ENCODE results near the gene CDK5.

Gene CDK5

DNA sequence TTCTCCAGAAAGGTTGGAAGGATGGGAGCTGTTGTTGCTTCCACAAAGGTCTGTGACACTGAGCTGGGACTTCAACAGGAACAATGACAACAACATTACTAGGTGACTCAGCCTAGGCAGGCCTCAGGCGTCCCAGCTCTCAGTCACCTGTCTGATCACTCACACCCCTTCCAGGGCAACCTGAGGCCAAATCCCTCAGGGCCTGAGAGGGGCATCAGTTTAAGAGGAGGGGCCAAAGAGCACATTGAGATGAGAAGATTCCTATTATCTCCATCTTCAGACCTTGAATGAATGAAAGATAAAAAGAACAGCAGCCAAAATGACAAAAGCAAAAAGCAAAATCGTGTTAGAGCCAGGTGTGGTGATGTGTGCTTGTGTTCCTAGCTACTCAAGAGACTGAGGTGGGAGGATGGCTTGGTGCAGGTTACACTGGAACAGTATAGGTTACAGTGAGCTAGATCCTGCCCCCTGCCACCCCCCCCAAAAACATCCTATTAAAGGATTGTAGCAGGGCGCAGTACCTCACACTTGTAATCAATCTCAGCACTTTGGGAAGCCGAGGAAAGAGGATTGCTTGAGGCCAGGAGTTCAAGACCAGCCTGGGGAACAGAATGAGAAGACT, 33.2 kb downstream of the CDK5 start, which contains the start of gene ATG9B:
ATG9B (minus strand) TSS at position 60 of the 622 bp plus-strand sequence. CDS start 71 bp downstream, outside the sequence.
- peaks cover 6 to 22% of the 10 kb centered on the region in 2 donors for H3K4me1 ChIP-seq (ENCODE audit: control insufficient read depth in 1 of 2, insufficient read depth in 2 of 2, low read length in 2 of 2)
- no peaks in the 10 kb centered on the region for H3K36me3 ChIP-seq (ENCODE audit: control insufficient read depth in 1 of 2, insufficient read depth in 2 of 2, low read length in 2 of 2)
- no peak within 1 kb of the TSS for H3K4me3 ChIP-seq (ENCODE audit: low read depth in 1 of 2, low read length in 2 of 2)
- no peaks in the 10 kb centered on the region for H3K9me3 ChIP-seq (ENCODE audit: control insufficient read depth in 1 of 2, low read length in 2 of 2)
- no peak within 1 kb of the TSS for H3K27ac ChIP-seq (ENCODE audit: low read depth, low read length)
- H3K27me3 ChIP-seq (ENCODE audit: control insufficient read depth in 1 of 2, insufficient read depth in 2 of 2, low read length in 2 of 2) = peaks cover 12 to 14% of the 10 kb centered on the region in 2 donors
- H3K9ac ChIP-seq (ENCODE audit: low read depth in 1 of 2, low read length in 2 of 2) = no peak within 1 kb of the TSS

DNA sequence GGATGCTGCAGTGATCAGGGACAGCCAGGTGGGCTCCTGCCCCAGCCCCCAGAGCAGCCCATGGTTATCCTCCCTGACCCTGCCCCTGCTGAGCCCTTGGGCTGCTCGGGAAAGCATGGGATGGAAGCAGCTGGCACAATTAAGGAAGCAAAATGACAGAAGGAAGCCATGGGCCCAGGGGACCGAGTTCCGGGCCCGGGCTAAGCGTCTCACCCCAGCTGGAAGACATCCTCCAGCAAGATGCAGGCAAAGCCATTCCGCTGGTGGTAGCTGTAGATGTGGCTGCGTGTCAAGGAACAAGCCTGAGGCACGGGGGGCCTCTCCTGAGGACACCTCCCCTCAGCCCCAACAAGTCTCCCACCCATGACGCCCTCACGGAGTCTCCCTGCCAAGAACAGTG, 34.5 kb downstream of the CDK5 start:
- Histone ChIP-seq H3K9me3 (ENCODE audit: control insufficient read depth in 1 of 2, low read length in 2 of 2) (no peaks in the 10 kb centered on the region), H3K4me1 (ENCODE audit: control insufficient read depth in 1 of 2, insufficient read depth in 2 of 2, low read length in 2 of 2) (peaks cover 12 to 25% of the 10 kb centered on the region in 2 donors), H3K27ac (ENCODE audit: low read depth, low read length) (no peak overlapping the region), H3K9ac (ENCODE audit: low read depth in 1 of 2, low read length in 2 of 2) (no peak overlapping the region), H3K27me3 (ENCODE audit: control insufficient read depth in 1 of 2, insufficient read depth in 2 of 2, low read length in 2 of 2) (peaks cover 23 to 26% of the 10 kb centered on the region in 2 donors), H3K36me3 (ENCODE audit: control insufficient read depth in 1 of 2, insufficient read depth in 2 of 2, low read length in 2 of 2) (no peaks in the 10 kb centered on the region), H3K4me3 (ENCODE audit: low read depth in 1 of 2, low read length in 2 of 2) (no peak overlapping the region)

DNA sequence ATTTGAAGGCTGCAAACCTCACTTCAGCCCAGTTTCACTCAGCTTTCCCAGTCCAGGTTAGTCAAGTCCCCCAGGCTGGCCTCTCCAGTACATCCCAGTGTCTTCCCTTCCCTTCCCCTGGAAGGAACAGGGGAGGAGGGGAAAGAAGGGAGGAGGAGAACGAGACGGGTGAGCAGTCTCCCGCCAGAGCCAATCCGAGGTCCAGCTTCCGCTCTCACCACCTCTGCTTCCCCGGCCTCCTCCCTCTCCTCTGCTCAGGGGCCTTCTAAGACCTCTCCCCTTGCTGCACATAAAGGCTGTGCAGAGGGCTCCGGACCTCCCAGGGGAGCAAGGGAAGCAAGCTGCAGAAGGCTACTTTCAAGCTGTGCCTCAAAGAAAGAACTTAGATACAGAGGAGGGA, 37.5 kb downstream of the CDK5 start:
- peaks cover 24 to 31% of the 10 kb centered on the region in 2 donors for H3K27me3 ChIP-seq (ENCODE audit: control insufficient read depth in 1 of 2, insufficient read depth in 2 of 2, low read length in 2 of 2)
- H3K9ac ChIP-seq (ENCODE audit: low read depth in 1 of 2, low read length in 2 of 2) = no peak overlapping the region
- H3K4me3 ChIP-seq (ENCODE audit: low read depth in 1 of 2, low read length in 2 of 2) = no peak overlapping the region
- no peaks in the 10 kb centered on the region for H3K36me3 ChIP-seq (ENCODE audit: control insufficient read depth in 1 of 2, insufficient read depth in 2 of 2, low read length in 2 of 2)
- no peak overlapping the region for H3K27ac ChIP-seq (ENCODE audit: low read depth, low read length)
- H3K9me3 ChIP-seq (ENCODE audit: control insufficient read depth in 1 of 2, low read length in 2 of 2) = no peaks in the 10 kb centered on the region
- peaks cover 11 to 18% of the 10 kb centered on the region in 2 donors for H3K4me1 ChIP-seq (ENCODE audit: control insufficient read depth in 1 of 2, insufficient read depth in 2 of 2, low read length in 2 of 2)

DNA sequence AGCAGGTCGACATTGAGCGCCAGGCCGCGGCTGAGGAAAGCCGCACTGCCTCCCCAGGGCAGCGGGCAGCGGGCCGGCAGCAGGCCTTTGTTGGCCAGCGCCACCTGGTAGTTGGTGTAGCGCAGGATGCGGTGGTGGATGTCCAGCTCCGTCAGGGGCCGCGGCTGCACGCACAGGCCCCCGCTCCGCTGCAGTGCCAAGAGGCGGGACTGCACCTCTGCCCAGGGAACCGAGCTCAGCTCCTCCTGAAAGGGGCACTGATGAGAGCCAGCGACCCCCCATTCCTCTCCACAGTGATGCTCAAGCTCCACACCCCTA, 38.6 kb downstream of the CDK5 start:
- Histone ChIP-seq H3K4me3 (ENCODE audit: low read depth in 1 of 2, low read length in 2 of 2) (peak overlapping the region in 1 of 2 donors; percentile 32), H3K27ac (ENCODE audit: low read depth, low read length) (no peak overlapping the region), H3K9ac (ENCODE audit: low read depth in 1 of 2, low read length in 2 of 2) (no peak overlapping the region), H3K4me1 (ENCODE audit: control insufficient read depth in 1 of 2, insufficient read depth in 2 of 2, low read length in 2 of 2) (peaks cover 11 to 20% of the 10 kb centered on the region in 2 donors), H3K27me3 (ENCODE audit: control insufficient read depth in 1 of 2, insufficient read depth in 2 of 2, low read length in 2 of 2) (peaks cover 24 to 31% of the 10 kb centered on the region in 2 donors), H3K36me3 (ENCODE audit: control insufficient read depth in 1 of 2, insufficient read depth in 2 of 2, low read length in 2 of 2) (no peaks in the 10 kb centered on the region), H3K9me3 (ENCODE audit: control insufficient read depth in 1 of 2, low read length in 2 of 2) (no peaks in the 10 kb centered on the region)

DNA sequence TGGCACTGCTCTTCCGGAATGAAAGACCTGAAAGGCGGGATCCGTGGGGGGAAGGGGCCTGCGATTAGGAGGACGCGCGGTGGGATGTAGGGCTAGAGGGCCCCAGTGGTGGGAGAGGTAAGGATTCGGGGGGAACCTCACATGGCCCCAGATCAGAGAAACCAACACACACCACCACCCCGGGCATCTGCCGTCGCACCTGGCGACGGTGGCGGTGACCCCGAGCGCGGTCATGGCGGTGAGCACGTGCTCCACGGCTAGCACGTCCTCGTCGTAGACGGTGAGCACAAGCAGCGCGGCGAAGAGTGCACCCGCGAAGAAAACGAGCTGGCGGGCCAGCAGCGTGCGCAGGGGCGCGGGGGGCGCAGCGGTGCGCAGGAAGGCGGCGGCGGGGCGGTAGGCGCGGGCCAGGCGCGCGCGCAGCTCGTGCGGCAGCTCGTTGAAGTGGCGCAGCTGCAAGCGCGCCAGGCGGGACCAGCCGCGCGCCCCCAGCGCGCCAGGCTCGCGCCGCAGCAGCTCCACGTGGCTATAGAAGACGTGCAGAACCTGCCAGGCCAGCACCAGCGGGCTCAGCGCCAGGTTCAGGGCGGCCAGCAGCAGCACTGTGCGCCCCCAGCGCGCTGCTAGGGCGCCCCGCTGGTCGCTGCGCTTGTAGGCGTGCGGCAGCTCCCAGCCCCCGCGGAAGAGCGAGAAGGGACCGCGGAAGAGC, 39.1 kb downstream of the CDK5 start:
- no peaks in the 10 kb centered on the region for H3K36me3 ChIP-seq (ENCODE audit: control insufficient read depth in 1 of 2, insufficient read depth in 2 of 2, low read length in 2 of 2)
- H3K27ac ChIP-seq (ENCODE audit: low read depth, low read length) = no peak overlapping the region
- no peak overlapping the region for H3K9ac ChIP-seq (ENCODE audit: low read depth in 1 of 2, low read length in 2 of 2)
- H3K9me3 ChIP-seq (ENCODE audit: control insufficient read depth in 1 of 2, low read length in 2 of 2) = no peaks in the 10 kb centered on the region
- peaks cover 24 to 31% of the 10 kb centered on the region in 2 donors for H3K27me3 ChIP-seq (ENCODE audit: control insufficient read depth in 1 of 2, insufficient read depth in 2 of 2, low read length in 2 of 2)
- peaks cover 11 to 25% of the 10 kb centered on the region in 2 donors for H3K4me1 ChIP-seq (ENCODE audit: control insufficient read depth in 1 of 2, insufficient read depth in 2 of 2, low read length in 2 of 2)
- H3K4me3 ChIP-seq (ENCODE audit: low read depth in 1 of 2, low read length in 2 of 2) = peak overlapping the region in 1 of 2 donors; percentile 51

DNA sequence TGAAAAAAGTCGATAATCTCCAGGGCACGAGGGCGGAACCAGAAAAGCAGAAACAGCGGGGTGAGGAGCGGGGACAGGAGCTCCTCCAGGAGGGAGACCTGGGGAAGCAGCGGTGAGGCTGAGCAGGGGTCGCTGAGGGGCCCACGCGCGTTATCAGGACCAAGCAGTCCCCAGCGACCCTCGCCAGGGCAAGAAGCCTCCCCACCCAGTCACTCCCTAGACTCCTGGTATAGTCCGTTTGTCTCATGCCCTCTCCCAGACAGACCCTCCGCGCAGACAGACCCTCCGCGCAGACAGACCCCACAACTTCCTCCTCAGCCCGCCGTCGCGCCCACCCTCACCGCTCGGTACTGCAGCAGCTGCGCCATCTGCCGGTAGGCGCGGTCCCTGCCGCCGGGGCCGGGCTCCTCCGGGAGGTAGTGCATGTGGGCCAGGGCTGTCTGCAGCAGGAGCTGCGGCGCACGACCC, 39.7 kb downstream of the CDK5 start:
- H3K4me3 ChIP-seq (ENCODE audit: low read depth in 1 of 2, low read length in 2 of 2) = peak overlapping the region in 1 of 2 donors; percentile 51
- H3K9ac ChIP-seq (ENCODE audit: low read depth in 1 of 2, low read length in 2 of 2) = no peak overlapping the region
- H3K27me3 ChIP-seq (ENCODE audit: control insufficient read depth in 1 of 2, insufficient read depth in 2 of 2, low read length in 2 of 2) = peaks cover 24 to 31% of the 10 kb centered on the region in 2 donors
- no peaks in the 10 kb centered on the region for H3K36me3 ChIP-seq (ENCODE audit: control insufficient read depth in 1 of 2, insufficient read depth in 2 of 2, low read length in 2 of 2)
- H3K27ac ChIP-seq (ENCODE audit: low read depth, low read length) = no peak overlapping the region
- H3K4me1 ChIP-seq (ENCODE audit: control insufficient read depth in 1 of 2, insufficient read depth in 2 of 2, low read length in 2 of 2) = peaks cover 14 to 29% of the 10 kb centered on the region in 2 donors
- no peaks in the 10 kb centered on the region for H3K9me3 ChIP-seq (ENCODE audit: control insufficient read depth in 1 of 2, low read length in 2 of 2)

DNA sequence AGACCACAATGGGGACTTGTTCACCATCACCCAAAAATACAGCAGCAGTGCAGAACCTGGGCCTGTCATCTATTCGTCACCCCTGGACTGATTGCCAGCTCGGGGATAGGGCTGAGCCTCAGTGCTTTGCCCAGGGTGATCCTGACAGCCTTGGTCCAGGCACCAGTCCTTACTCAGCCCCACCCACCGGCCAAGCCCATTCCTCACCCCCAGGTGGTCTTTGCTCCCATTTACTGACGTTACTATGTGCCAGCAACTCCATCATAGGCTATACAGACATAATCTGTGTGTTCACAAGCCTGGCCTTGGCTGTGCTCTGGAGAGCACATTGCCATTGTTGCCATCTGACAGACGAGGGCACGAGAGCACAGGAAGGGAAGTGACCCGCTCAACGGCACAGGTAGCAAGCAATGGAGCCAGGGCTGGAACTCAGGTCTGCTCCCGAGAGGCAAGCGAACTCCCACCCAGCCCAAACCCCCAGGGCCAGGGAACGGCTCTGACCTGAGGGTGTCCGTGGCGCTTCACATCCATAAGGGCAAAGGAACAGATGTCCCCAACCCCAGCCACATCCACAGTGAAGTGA, 40.2 kb downstream of the CDK5 start:
- H3K27me3 ChIP-seq (ENCODE audit: control insufficient read depth in 1 of 2, insufficient read depth in 2 of 2, low read length in 2 of 2) = peaks cover 24 to 31% of the 10 kb centered on the region in 2 donors
- H3K27ac ChIP-seq (ENCODE audit: low read depth, low read length) = no peak overlapping the region
- H3K4me1 ChIP-seq (ENCODE audit: control insufficient read depth in 1 of 2, insufficient read depth in 2 of 2, low read length in 2 of 2) = peaks cover 19 to 34% of the 10 kb centered on the region in 2 donors
- no peaks in the 10 kb centered on the region for H3K36me3 ChIP-seq (ENCODE audit: control insufficient read depth in 1 of 2, insufficient read depth in 2 of 2, low read length in 2 of 2)
- peak overlapping the region in 1 of 2 donors; percentile 51 for H3K4me3 ChIP-seq (ENCODE audit: low read depth in 1 of 2, low read length in 2 of 2)
- no peak overlapping the region for H3K9ac ChIP-seq (ENCODE audit: low read depth in 1 of 2, low read length in 2 of 2)
- no peaks in the 10 kb centered on the region for H3K9me3 ChIP-seq (ENCODE audit: control insufficient read depth in 1 of 2, low read length in 2 of 2)

DNA sequence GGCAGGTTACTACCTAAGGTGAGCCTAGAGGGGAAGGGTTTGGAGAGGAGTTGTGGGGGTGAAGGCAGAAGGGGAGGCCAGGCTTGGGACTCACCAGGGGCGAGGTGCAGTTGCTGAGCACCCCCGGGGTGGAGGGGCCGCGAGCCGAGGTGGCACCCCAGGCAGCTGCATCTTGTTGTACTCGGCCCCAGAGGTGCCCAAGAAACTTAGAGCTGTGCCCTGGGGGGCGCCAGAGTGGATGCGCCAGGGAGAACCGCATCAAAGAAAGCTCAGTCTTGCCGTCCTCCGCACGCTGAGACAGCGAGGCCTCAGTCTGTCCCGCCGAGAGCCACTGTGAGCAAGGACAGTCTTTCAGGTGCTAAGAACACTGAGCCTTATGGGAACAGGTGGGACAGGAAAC, 40.8 kb downstream of the CDK5 start:
- H3K27ac ChIP-seq (ENCODE audit: low read depth, low read length) = no peak overlapping the region
- peaks cover 22 to 39% of the 10 kb centered on the region in 2 donors for H3K4me1 ChIP-seq (ENCODE audit: control insufficient read depth in 1 of 2, insufficient read depth in 2 of 2, low read length in 2 of 2)
- peaks cover 24 to 31% of the 10 kb centered on the region in 2 donors for H3K27me3 ChIP-seq (ENCODE audit: control insufficient read depth in 1 of 2, insufficient read depth in 2 of 2, low read length in 2 of 2)
- H3K9ac ChIP-seq (ENCODE audit: low read depth in 1 of 2, low read length in 2 of 2) = no peak overlapping the region
- H3K4me3 ChIP-seq (ENCODE audit: low read depth in 1 of 2, low read length in 2 of 2) = no peak overlapping the region
- no peaks in the 10 kb centered on the region for H3K36me3 ChIP-seq (ENCODE audit: control insufficient read depth in 1 of 2, insufficient read depth in 2 of 2, low read length in 2 of 2)
- H3K9me3 ChIP-seq (ENCODE audit: control insufficient read depth in 1 of 2, low read length in 2 of 2) = no peaks in the 10 kb centered on the region

DNA sequence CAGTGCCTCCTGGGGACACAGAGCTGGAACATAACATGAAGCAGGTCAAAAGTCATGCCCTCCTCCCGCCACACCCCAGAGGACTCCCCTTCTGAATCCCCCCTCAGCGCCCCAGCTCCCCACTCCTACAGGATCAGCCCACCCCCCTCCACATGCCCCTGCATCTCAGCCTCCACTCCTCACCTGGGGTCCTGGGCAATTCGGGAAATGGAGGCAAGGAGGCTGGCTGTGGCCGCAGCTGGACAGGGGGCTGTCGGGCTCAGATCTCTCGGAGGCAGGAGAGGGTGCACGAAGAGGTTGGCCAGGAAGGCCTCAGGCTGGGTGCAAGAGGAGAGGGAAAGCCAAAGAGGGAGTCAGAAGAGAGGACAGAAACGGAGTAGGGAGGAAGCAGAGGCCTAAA, 41.2 kb downstream of the CDK5 start:
- Histone ChIP-seq H3K36me3 (ENCODE audit: control insufficient read depth in 1 of 2, insufficient read depth in 2 of 2, low read length in 2 of 2) (no peaks in the 10 kb centered on the region), H3K27me3 (ENCODE audit: control insufficient read depth in 1 of 2, insufficient read depth in 2 of 2, low read length in 2 of 2) (peaks cover 24 to 31% of the 10 kb centered on the region in 2 donors), H3K4me3 (ENCODE audit: low read depth in 1 of 2, low read length in 2 of 2) (no peak overlapping the region), H3K9me3 (ENCODE audit: control insufficient read depth in 1 of 2, low read length in 2 of 2) (no peaks in the 10 kb centered on the region), H3K27ac (ENCODE audit: low read depth, low read length) (no peak overlapping the region), H3K4me1 (ENCODE audit: control insufficient read depth in 1 of 2, insufficient read depth in 2 of 2, low read length in 2 of 2) (peaks cover 26 to 41% of the 10 kb centered on the region in 2 donors), H3K9ac (ENCODE audit: low read depth in 1 of 2, low read length in 2 of 2) (no peak overlapping the region)

DNA sequence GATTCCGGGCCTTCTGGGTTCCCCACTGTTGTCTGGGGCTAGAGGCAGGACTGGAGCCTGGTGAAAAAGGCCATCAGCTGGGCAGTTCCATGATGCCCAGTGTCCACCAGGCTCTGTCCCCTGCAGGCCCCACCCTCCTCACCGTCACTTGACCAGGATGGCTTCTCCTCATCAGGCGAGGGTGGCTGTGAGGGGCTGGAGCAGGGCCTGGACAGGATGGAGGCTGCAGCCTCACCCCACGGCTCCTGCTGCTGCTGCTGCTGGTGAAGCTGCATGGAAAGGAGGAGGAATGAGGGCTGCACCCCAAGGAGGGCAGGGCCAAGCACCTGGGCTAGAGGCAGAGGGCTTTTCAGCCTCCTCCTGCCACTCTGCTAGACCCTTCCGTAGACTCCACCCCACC, 41.7 kb downstream of the CDK5 start:
- no peaks in the 10 kb centered on the region for H3K36me3 ChIP-seq (ENCODE audit: control insufficient read depth in 1 of 2, insufficient read depth in 2 of 2, low read length in 2 of 2)
- H3K9ac ChIP-seq (ENCODE audit: low read depth in 1 of 2, low read length in 2 of 2) = no peak overlapping the region
- H3K9me3 ChIP-seq (ENCODE audit: control insufficient read depth in 1 of 2, low read length in 2 of 2) = no peaks in the 10 kb centered on the region
- H3K4me1 ChIP-seq (ENCODE audit: control insufficient read depth in 1 of 2, insufficient read depth in 2 of 2, low read length in 2 of 2) = peaks cover 26 to 41% of the 10 kb centered on the region in 2 donors
- H3K27ac ChIP-seq (ENCODE audit: low read depth, low read length) = no peak overlapping the region
- peaks cover 24 to 31% of the 10 kb centered on the region in 2 donors for H3K27me3 ChIP-seq (ENCODE audit: control insufficient read depth in 1 of 2, insufficient read depth in 2 of 2, low read length in 2 of 2)
- no peak overlapping the region for H3K4me3 ChIP-seq (ENCODE audit: low read depth in 1 of 2, low read length in 2 of 2)
